HG02973 (cell line): Measurements from ENCODE around the gene FARP1.
"Not testable (repeated sequence)": the region's sequence is repeated elsewhere in the genome, so short reads cannot be mapped to it uniquely, and the experiment has no call there.

ENCODE experiments used
- ATAC-seq: cut with Tn5 transposase; IDR thresholded peaks from one replicate; pipeline ENCODE4 v1.9.1; 2021; ENCODE audit warnings: moderate library complexity; ENCODE audit not compliant: unreplicated experiment

Gene FARP1

GRCh38 chr13:98352226-98352625 is 209.3 kb downstream of the FARP1 start:
- ATAC-seq: no peak

GRCh38 chr13:98353750-98354149 is 210.9 kb downstream of the FARP1 start:
- no peak for ATAC-seq

GRCh38 chr13:98358937-98359336 is 216.0 kb downstream of the FARP1 start:
- no peak for ATAC-seq

GRCh38 chr13:98360545-98360944 is 217.7 kb downstream of the FARP1 start:
- ATAC-seq: no peak

- ATAC-seq: no peak
Observed at GRCh38 chr13:98363326-98363725, 220.4 kb downstream of the FARP1 start.

GRCh38 chr13:98364179-98364578 is 221.3 kb downstream of the FARP1 start:
- ATAC-seq: no peak

GRCh38 chr13:98364647-98365046 is 221.8 kb downstream of the FARP1 start:
- ATAC-seq: no peak

- no peak for ATAC-seq
Observed at GRCh38 chr13:98365302-98365701, 222.4 kb downstream of the FARP1 start.

GRCh38 chr13:98366010-98366409 is 223.1 kb downstream of the FARP1 start:
- no peak for ATAC-seq

- no peak for ATAC-seq
Observed at GRCh38 chr13:98366443-98366842, 223.5 kb downstream of the FARP1 start.

- no peak for ATAC-seq
Observed at GRCh38 chr13:98366959-98367358, 224.1 kb downstream of the FARP1 start.

- no peak for ATAC-seq
Observed at GRCh38 chr13:98368019-98368418, 225.1 kb downstream of the FARP1 start.

GRCh38 chr13:98369520-98369919 is 226.6 kb downstream of the FARP1 start:
- ATAC-seq: not testable (repeated sequence)

GRCh38 chr13:98370261-98370660 is 227.4 kb downstream of the FARP1 start:
- ATAC-seq: no peak

GRCh38 chr13:98370806-98371515 is 228.1 kb downstream of the FARP1 start:
- no peak for ATAC-seq

- no peak for ATAC-seq
Observed at GRCh38 chr13:98371516-98372023, 228.7 kb downstream of the FARP1 start.

GRCh38 chr13:98372876-98373275 is 230.0 kb downstream of the FARP1 start:
- no peak for ATAC-seq

GRCh38 chr13:98374750-98375149 is 231.9 kb downstream of the FARP1 start:
- ATAC-seq: no peak

GRCh38 chr13:98377635-98378378 is 234.9 kb downstream of the FARP1 start:
- ATAC-seq: no peak

GRCh38 chr13:98384739-98385138 is 241.8 kb downstream of the FARP1 start:
- no peak for ATAC-seq

- ATAC-seq: no peak
Observed at GRCh38 chr13:98385606-98386005, 242.7 kb downstream of the FARP1 start.

- no peak for ATAC-seq
Observed at GRCh38 chr13:98386637-98387036, 243.7 kb downstream of the FARP1 start.
